ENCODE data around the gene MAP4K3. TPM values are rescaled to one million over a fixed set of nuclear protein-coding genes. Genes with fewer than 3 reads are reported as not detected.
A peak's percentile ranks its signal among the peaks of the same experiment; 100 is the strongest.

The MAP4K3 gene
- total RNA-seq, 1 experiment from 2014 or later = 21.4 TPM

DNA sequence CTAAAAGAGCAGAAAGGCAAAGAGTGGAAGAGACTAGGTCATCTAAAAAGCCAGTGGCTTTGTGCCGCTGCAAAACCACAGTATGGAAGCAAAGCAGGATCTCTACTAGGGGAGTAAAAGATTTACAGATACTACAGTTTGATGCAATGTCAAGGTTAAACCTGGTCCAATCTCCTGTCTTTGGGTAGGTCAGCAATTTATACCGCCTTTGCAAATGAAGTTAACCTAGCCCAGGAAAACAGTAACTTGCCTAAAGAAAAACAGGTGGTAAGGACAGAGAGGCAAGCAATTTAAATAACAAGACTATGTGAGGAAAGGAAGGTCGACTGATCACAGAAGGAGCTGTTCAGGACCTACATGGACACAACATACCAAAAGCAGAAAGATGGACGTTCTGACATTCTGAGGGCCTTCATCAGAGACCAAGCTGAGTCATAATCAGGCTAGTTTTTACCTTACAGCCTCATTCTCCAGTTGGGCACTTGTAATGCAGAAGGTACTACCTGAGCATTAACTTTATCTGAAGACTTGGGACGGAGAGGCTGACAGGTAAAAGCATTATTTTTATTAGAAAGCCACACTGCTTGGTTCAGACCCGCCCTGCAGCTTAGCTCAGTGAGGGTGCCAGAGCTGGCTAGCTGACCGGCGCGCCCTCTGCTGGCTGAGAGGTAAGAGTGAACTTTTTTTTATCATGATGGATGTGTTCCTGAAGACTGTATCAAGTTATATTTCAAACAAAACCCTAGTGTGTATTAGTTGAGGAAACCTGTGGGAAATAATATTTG lies 209.3 kb downstream of the MAP4K3 start:
- H3K36me3 ChIP-seq (ENCODE audit: control insufficient read depth in 1 of 2, insufficient read depth in 2 of 2, low read length in 2 of 2) = no peaks in the 10 kb centered on the region
- intact Hi-C loops (cut with micrococcal nuclease) = loop anchor here (1.0 to 5.0 kb wide), 2 partner anchors 106 to 169 kb away; partner anchors contain the start of gene SOS1
- ChIA-PET POLR2A (no interaction called here), CTCF (interaction anchor here (0.7 to 6.5 kb wide), 12 partner anchors 14 to 646 kb away, joined by 3 to 141 read pairs (median 3); no protein-coding TSS in a partner anchor), RAD21 (ENCODE audit: low non-redundant PET in 1 of 2, low total read pairs in 2 of 2, uncharacterized antibody in 2 of 2, unreplicated experiment in 2 of 2) (interaction anchor here (1.2 to 1.8 kb wide), 2 partner anchors 280 kb away, joined by 6 to 8 read pairs; no protein-coding TSS in a partner anchor)
- BruUV-seq (replicated peaks) = no TSS peak
- H3K9me2 ChIP-seq (ENCODE audit: insufficient read depth) = no peaks in the 10 kb centered on the region
- H3K27ac ChIP-seq (ENCODE audit: low read depth, low read length) = no peak overlapping the region
- H3K27me3 ChIP-seq (ENCODE audit: insufficient read depth, low read length) = no peaks in the 10 kb centered on the region
- peak overlapping the region; percentile 14; the same call in 1 of the 2 replicates for H3K4me2 ChIP-seq (ENCODE audit: low read length)
- ATAC-seq (peak; percentile 83), DNase-seq (ENCODE audit: low read depth, low spot score) (peak; percentile 29)
- 0 out of 4 replicates have a peak, but pooled peaks cover 0 to 3% of the 10 kb centered on the region in 2 experiments for H3K4me1 ChIP-seq (ENCODE audit: control insufficient read depth in 1 of 2, insufficient read depth in 2 of 2, low read length in 2 of 2)
- no peak overlapping the region for H3K4me3 ChIP-seq (replicated peaks in 1 of 2; ENCODE audit: low read depth in 1 of 2, low read length in 2 of 2)
- H2AFZ ChIP-seq (ENCODE audit: low read depth, low read length, poor library complexity, severe bottlenecking) = peak overlapping the region; percentile 32
- no peaks in the 10 kb centered on the region for H4K20me1 ChIP-seq (ENCODE audit: insufficient read depth)
- H3K79me2 ChIP-seq (ENCODE audit: insufficient read depth, low read length) = no peaks in the 10 kb centered on the region
- TF ChIP-seq RAD21 (IDR thresholded peaks at IDR 0.05; ENCODE audit: low read depth) (peak; percentile 85), SP1 (IDR thresholded peaks at IDR 0.05; ENCODE audit: low read depth) (no peak), YY1 (IDR thresholded peaks at IDR 0.05; ENCODE audit: extremely low read depth, insufficient replicate concordance, low read depth, low read length) (peak; percentile 23)
- TF ChIP-seq, protein P1, sequence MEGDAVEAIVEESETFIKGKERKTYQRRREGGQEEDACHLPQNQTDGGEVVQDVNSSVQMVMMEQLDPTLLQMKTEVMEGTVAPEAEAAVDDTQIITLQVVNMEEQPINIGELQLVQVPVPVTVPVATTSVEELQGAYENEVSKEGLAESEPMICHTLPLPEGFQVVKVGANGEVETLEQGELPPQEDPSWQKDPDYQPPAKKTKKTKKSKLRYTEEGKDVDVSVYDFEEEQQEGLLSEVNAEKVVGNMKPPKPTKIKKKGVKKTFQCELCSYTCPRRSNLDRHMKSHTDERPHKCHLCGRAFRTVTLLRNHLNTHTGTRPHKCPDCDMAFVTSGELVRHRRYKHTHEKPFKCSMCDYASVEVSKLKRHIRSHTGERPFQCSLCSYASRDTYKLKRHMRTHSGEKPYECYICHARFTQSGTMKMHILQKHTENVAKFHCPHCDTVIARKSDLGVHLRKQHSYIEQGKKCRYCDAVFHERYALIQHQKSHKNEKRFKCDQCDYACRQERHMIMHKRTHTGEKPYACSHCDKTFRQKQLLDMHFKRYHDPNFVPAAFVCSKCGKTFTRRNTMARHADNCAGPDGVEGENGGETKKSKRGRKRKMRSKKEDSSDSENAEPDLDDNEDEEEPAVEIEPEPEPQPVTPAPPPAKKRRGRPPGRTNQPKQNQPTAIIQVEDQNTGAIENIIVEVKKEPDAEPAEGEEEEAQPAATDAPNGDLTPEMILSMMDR (IDR thresholded peaks at IDR 0.05 in 2 of 3, conservative IDR thresholded peaks at IDR 0.05 in 1 of 3; ENCODE audit: borderline replicate concordance in 1 of 3, insufficient read depth in 1 of 3, low read depth in 2 of 3, low read length in 2 of 3) = peak; percentile 84 to 90 (median 86); a peak in 5 of 6 replicates
- no peak overlapping the region for H3K9ac ChIP-seq (ENCODE audit: low read length)
- no peaks in the 10 kb centered on the region for H3K9me3 ChIP-seq (ENCODE audit: control insufficient read depth in 1 of 2, insufficient read depth in 1 of 2, low read depth in 1 of 2, low read length in 2 of 2)

DNA sequence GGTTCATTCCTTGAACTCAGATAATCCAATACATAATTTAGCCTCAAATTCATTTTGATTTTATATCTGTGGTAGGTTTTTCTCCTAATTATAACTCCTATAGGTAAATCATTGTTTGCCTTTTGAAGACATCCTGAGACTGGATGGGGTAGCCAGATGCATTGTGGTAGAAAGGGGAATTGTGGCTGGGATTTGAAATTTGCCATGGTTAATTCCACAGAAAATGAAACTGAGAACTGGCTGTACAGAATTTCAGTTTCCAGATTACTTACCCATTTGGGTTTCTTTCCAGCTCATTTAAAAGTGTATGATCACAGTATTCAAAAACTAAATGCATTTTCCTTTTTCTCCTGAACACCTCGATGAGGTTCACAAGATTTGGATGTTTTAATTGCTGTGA lies 211.5 kb downstream of the MAP4K3 start:
- ChIA-PET POLR2A (no interaction called here), RAD21 (ENCODE audit: low non-redundant PET in 1 of 2, low total read pairs in 2 of 2, uncharacterized antibody in 2 of 2, unreplicated experiment in 2 of 2) (no interaction called here), CTCF (interaction anchor here (0.7 to 1.3 kb wide), 2 partner anchors 166 to 278 kb away, joined by 3 to 5 read pairs; no protein-coding TSS in a partner anchor)
- H2AFZ ChIP-seq (ENCODE audit: low read depth, low read length, poor library complexity, severe bottlenecking) = no peak overlapping the region
- TF ChIP-seq YY1 (IDR thresholded peaks at IDR 0.05; ENCODE audit: extremely low read depth, insufficient replicate concordance, low read depth, low read length) (no peak), EGR1 (IDR thresholded peaks at IDR 0.05; ENCODE audit: low read depth) (no peak), EZH2 (IDR thresholded peaks at IDR 0.05) (no peak), POLR2AphosphoS5 (IDR thresholded peaks at IDR 0.05; ENCODE audit: low read depth, low read length) (no peak), JUND (IDR thresholded peaks at IDR 0.05) (no peak), FOSL1 (IDR thresholded peaks at IDR 0.05; ENCODE audit: low read depth) (no peak)
- TF ChIP-seq, protein P2, sequence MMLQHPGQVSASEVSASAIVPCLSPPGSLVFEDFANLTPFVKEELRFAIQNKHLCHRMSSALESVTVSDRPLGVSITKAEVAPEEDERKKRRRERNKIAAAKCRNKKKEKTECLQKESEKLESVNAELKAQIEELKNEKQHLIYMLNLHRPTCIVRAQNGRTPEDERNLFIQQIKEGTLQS (IDR thresholded peaks at IDR 0.05) = no peak
- no peak overlapping the region for H3K9ac ChIP-seq (ENCODE audit: low read length)
- H3K9me2 ChIP-seq (ENCODE audit: insufficient read depth) = no peaks in the 10 kb centered on the region
- H3K9me3 ChIP-seq (ENCODE audit: control insufficient read depth in 1 of 2, insufficient read depth in 1 of 2, low read depth in 1 of 2, low read length in 2 of 2) = no peaks in the 10 kb centered on the region
- DNase-seq (ENCODE audit: low read depth, low spot score) (no peak), ATAC-seq (no peak)
- H3K4me3 ChIP-seq (replicated peaks in 1 of 2; ENCODE audit: low read depth in 1 of 2, low read length in 2 of 2) = no peak overlapping the region
- intact Hi-C loops (cut with micrococcal nuclease) = loop anchor here (5.0 kb wide), 1 partner anchor 103 kb away; the partner anchor contains the start of gene SOS1
- H3K36me3 ChIP-seq (ENCODE audit: control insufficient read depth in 1 of 2, insufficient read depth in 2 of 2, low read length in 2 of 2) = no peaks in the 10 kb centered on the region
- no peak overlapping the region for H3K27ac ChIP-seq (ENCODE audit: low read depth, low read length)
- H3K4me1 ChIP-seq (ENCODE audit: control insufficient read depth in 1 of 2, insufficient read depth in 2 of 2, low read length in 2 of 2) = 0 out of 4 replicates have a peak, but pooled peaks cover 0 to 3% of the 10 kb centered on the region in 2 experiments
- no peaks in the 10 kb centered on the region for H4K20me1 ChIP-seq (ENCODE audit: insufficient read depth)
- no TSS peak for BruUV-seq (replicated peaks)
- H3K79me2 ChIP-seq (ENCODE audit: insufficient read depth, low read length) = no peaks in the 10 kb centered on the region
- no peak overlapping the region for H3K4me2 ChIP-seq (ENCODE audit: low read length)
- no peaks in the 10 kb centered on the region for H3K27me3 ChIP-seq (ENCODE audit: insufficient read depth, low read length)
